Measurements from ENCODE around the gene SORBS1. TPM values are rescaled to one million over a fixed set of nuclear protein-coding genes. Genes with fewer than 3 reads are reported as not detected.

Gene SORBS1
- total and polyA plus RNA-seq, 9 of the 15 experiments (the other 6 are each of a cell fraction or from before 2014, with no cell fraction given) = 2.0 to 13.3 (median 6.5) TPM

GRCh38 chr10:95389176-95389575 lies 172.0 kb downstream of the SORBS1 start:
- 0 out of 3 replicates have a peak, but pooled peaks cover 2% of the 10 kb centered on the region for H3K36me3 ChIP-seq (ENCODE audit: control insufficient read depth, insufficient read depth, low read length)
- H3K79me2 ChIP-seq (ENCODE audit: control insufficient read depth, insufficient read depth, low read length) = no peaks in the 10 kb centered on the region
- H3K9me3 ChIP-seq (replicated peaks; ENCODE audit: control insufficient read depth, insufficient read depth, low read depth, low read length) = no peaks in the 10 kb centered on the region
- ATAC-seq (no peak), DNase-seq (ENCODE audit: extremely low read depth in 1 of 4, low spot score in 3 of 4) (no peak), FAIRE-seq (no peak)
- 0% methylated on average over 2 of the region's 2 CpGs for WGBS (ENCODE audit: insufficient coverage, low coverage, missing lambda C conversion rate)
- in situ Hi-C loops (cut with MboI) (loop anchor here (25.0 kb wide), 1 partner anchor 448 kb away; no protein-coding TSS in a partner anchor), intact Hi-C loops (cut with micrococcal nuclease) (no loop called here)
- no peak overlapping the region for H2AFZ ChIP-seq (ENCODE audit: low read depth, low read length)
- H3K9ac ChIP-seq (ENCODE audit: insufficient read depth in 1 of 2, low read depth in 2 of 2, low read length in 2 of 2) = no peak overlapping the region
- no peaks in the 10 kb centered on the region for H4K20me1 ChIP-seq (replicated peaks; ENCODE audit: control insufficient read depth, insufficient read depth, low read length)
- no TSS peak for BruUV-seq (replicated peaks)
- H3K27ac ChIP-seq (ENCODE audit: extremely low read depth, low read depth, low read length) = no peak overlapping the region
- peaks cover 4 to 9% of the 10 kb centered on the region in 2 experiments; a peak in 4 of 5 replicates for H3K4me1 ChIP-seq (replicated peaks in 1 of 2; ENCODE audit: control insufficient read depth in 2 of 2, insufficient read depth in 2 of 2, low read length in 2 of 2)
- ChIA-PET POLR2A (interaction anchor here (1.1 to 1.5 kb wide), 2 partner anchors 10 to 215 kb away, joined by 3 to 6 read pairs; no protein-coding TSS in a partner anchor), CTCF (ENCODE audit: low intra/inter-chr PET ratio) (no interaction called here)
- no peaks in the 10 kb centered on the region for H3K9me1 ChIP-seq (ENCODE audit: control insufficient read depth, insufficient read depth, low read length)
- H3K27me3 ChIP-seq (ENCODE audit: control insufficient read depth in 2 of 2, insufficient read depth in 2 of 2, low read length in 2 of 2) = no peaks in the 10 kb centered on the region
- no peak overlapping the region for H3K4me3 ChIP-seq
- no peak overlapping the region for H3K4me2 ChIP-seq (ENCODE audit: insufficient read depth, low read length)
- TF ChIP-seq HIVEP1 (CRISPR knock-in tag; IDR thresholded peaks at IDR 0.05) (no peak), HMG20B (CRISPR knock-in tag; IDR thresholded peaks at IDR 0.05) (no peak), ARID3B (CRISPR knock-in tag; IDR thresholded peaks at IDR 0.05; ENCODE audit: borderline replicate concordance) (no peak), MLX (CRISPR knock-in tag; conservative IDR thresholded peaks at IDR 0.05) (no peak), XRCC4 (IDR thresholded peaks at IDR 0.05; ENCODE audit: extremely low read depth, insufficient read depth, insufficient read length) (no peak), ZFP1 (CRISPR knock-in tag; IDR thresholded peaks at IDR 0.05) (no peak), MTA1 (IDR thresholded peaks at IDR 0.05; ENCODE audit: borderline replicate concordance) (no peak), IRF9 (tag; IDR thresholded peaks at IDR 0.05) (no peak), SRF (CRISPR knock-in tag; IDR thresholded peaks at IDR 0.05) (no peak), GATAD2B (IDR thresholded peaks at IDR 0.05; ENCODE audit: borderline replicate concordance) (no peak), ZNF324 (CRISPR knock-in tag; IDR thresholded peaks at IDR 0.05) (no peak), TGIF2 (CRISPR knock-in tag; IDR thresholded peaks at IDR 0.05) (no peak), AFF4 (CRISPR knock-in tag; IDR thresholded peaks at IDR 0.05) (no peak), HNRNPL (IDR thresholded peaks at IDR 0.05; ENCODE audit: low read depth, low read length) (no peak), CREB3 (tag; conservative IDR thresholded peaks at IDR 0.05; ENCODE audit: low read depth) (no peak)
